ENCODE data around the gene DPT.

DPT gene

DNA sequence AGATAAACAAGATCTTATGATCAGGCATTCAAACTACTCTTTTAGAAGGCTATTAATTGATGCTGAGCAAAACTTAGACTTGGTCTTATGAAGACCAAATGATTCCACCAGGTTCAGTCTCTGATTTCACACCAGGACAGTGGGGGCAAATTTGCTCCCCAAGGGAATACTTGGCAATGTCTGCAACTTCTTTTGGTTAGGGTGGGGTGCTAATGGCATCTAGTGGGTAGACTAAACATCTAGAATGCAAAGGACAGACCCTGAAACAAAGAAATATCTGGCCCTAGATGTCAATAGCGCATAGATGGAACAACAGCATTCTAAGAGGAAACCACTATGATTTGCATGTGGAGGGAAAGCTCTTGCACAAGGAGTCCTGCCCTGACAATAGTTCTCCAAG is 30.6 kb downstream of the DPT start:
- DNase-seq (ENCODE audit: low read depth), result no peak

DNA sequence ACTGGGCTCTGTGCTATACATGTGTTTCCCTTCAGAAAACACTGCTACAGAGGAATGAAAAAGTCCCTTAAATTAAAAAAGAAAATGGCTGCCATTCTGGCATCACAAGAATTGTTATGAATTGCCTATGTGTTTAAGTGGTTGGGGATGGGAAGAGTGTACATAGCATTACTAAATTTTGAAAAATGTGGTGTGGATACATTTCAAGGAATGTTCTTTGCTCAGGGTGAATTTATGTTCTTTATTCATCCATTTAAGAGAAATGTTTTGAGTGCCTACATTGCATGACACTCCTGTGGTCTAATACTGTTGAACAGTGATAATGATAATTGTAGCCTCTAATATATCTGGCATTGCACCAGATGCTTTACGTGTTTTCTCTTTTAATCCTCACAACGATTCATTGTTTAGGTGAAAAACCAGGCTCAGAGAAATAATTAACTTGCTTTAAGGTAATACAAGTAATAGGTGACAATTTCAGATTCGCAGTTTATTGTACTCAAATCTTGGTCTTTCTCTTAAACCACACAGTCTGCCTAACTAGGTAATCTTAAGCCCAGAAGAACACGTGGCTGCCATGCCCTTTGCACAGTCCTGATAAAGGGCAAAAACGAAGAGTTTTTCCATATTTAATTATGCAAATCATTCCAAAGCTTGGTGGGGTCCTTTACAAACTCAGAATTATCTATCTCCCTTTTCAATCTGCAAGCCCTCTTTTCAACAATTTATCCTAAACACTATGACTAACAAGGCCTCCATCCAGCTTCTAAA is 31.5 kb downstream of the DPT start:
- no peak for DNase-seq (ENCODE audit: low read depth)

DNA sequence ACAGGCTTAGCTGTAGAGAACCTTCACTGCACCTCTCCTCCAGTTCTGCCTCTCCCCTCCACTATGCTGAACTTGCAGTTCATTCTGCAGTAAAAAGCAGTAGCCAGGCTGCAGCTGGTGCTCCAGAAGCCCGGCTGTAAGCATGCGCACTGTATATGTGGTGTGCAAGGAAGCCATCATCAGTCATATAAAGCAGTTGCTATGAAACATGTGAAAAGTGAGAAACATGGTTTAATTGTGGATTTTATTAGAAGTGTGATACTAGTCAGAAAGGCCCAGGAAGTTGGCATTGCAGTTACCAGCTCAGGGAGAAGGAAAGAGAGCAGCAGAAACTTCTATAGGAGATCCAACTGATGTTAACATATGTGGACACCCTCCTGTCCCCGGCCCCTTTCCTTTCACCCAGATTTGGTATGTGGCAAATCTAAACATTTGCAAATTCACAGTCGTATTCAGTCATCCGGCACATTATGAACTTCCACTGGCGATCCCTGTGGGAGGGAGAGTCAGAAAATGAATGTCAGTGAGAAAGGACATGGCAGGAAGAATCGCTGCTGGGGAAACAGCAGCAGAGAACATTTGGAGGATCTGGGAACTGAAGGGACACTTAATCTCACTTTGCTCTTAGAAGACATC is 32.8 kb downstream of the DPT start:
- no peak for DNase-seq (ENCODE audit: low read depth)

DNA sequence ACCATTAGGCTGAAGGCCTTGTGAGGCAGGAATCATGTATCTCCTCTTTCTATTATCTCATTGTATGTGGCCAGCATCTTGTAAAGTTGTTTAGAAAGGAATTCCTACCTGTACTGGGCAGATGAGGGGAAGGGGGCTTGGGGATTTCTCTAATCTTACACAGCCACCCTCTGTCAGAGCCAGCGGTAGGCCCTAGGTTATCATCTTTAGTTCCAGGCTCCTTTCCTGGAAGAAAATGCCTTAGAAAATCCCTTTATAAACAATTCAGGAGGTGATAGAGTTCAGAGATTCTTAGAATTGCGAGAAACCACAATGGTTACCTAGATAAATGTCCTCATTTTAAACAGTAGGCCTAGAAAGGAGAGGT is 35.2 kb downstream of the DPT start:
- DNase-seq (ENCODE audit: low read depth), result no peak

DNA sequence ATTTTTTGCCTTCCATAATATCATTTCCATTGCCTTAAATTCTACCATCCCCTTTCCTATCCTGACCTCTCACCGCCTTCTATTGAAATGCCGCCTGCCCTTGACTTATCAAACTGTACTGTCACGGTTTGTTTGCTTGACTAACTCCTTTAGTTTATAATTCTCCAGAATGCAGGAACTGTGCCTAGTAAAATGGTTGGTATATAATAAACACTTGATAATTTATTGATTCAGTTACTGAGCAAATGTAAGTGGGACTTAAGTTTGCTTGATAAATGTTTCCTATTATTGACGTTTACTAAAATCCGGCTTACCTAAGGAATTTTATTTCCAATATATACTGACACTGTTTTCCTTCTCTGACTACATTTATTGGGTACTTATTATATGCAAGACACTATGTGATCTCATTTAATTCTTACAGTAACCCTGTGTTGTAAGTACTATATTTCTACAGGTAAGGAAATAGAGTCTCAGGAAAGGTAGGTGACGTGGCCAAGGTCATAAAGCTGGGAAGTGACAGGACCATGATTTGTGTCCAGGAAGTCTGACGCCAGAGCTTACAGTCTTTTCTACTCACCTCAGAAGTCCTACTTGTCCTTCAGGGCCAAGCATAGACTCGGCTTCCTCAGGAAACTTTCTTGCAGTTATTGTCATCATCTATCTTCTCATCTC is 35.7 kb downstream of the DPT start:
- DNase-seq (ENCODE audit: low read depth), result no peak

DNA sequence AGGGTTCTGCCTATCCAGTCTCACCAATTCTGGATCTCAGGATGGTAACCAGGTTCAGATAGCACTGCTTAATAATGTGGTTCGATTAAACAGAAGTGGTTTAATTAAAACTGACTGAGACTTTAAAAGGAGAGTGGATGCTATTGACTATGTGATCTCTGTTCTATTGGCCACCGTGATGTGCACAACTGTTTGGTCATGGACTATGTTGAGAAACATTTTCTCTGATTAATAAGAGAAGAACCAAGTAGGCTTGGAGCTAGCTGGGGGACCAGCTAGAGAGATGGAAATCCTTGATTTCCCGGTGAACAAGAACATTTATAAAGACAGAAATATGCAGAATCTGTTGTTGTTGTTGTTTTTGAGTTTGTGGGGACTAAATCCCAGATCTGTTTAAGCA is 36.5 kb downstream of the DPT start:
- no peak for DNase-seq (ENCODE audit: low read depth)

DNA sequence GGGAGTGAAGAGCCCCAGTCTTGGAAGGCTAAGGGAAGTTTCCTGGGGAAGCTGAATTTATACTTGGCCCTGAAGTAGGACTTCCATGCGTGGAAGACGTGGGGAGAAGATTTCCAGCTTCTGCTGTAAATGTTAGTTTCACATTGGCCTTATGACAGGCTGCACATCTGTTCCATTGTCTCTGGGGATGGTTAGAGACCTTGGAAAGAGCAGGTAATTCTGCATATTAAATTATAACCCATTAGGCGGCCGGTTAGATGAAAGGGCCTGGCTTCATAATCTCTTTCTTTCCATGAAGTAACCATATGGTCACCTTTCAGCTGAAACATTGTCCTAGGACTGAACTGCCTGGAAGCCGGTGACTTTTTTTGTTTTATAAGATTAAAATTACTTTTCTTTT is 37.5 kb downstream of the DPT start:
- DNase-seq (ENCODE audit: low read depth), result no peak

DNA sequence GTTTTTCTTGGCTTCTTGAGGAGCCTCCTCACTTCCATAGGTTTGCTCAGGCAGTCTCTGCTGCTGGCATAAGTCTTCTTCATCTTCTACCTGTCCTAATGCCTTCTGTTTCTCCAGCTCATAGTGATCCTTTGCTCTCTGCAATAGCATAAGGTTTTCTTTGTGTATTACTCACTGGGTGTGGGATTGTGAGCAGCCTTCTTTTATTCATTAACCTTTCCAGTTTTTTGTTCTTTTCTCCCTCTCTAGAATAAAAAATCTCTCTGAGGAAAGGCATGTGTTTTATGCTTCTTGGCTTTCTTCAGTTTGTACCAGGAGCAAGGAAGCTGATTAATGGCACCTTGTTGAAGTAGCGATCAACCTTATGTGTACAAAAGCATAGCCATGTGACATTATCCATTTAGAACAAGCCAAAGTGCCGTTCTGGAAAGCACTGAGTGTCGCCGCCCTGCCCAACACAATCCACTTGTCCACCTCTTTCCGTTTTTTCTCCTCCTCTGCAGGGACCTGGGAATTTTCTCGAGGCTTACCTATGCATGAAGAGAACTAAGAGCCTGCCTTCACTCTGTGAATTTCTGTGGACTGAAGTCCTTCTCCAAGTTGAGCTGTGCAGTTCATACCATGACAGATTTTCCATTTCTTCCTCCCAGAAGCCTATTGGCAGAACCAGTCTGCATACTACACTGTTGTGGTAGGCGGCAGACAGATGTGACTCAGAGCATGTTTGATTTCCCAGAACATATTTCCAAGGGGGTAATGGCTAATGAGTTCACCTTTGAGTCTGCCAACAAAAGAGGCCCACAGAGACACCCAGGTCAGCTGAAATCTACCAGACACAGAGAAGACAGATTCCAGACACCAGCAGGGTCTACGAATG is 39.0 kb downstream of the DPT start:
- no peak for DNase-seq (ENCODE audit: low read depth)

DNA sequence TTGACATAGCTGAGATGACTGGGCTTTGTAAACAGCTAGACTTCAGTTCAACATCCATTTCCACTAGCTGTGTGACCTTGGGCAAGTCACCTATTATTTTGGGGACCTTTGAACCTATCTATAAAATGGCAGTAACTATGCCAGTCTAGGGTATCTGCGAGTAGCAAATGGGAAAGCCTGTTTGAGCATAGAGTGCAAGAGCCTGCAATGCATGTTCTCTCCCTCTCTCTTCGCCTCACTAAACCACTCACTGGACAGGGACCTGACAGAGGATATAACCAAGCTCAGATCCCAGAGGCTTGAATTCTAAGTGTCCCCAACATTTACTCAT is 39.7 kb downstream of the DPT start:
- no peak for DNase-seq (ENCODE audit: low read depth)

DNA sequence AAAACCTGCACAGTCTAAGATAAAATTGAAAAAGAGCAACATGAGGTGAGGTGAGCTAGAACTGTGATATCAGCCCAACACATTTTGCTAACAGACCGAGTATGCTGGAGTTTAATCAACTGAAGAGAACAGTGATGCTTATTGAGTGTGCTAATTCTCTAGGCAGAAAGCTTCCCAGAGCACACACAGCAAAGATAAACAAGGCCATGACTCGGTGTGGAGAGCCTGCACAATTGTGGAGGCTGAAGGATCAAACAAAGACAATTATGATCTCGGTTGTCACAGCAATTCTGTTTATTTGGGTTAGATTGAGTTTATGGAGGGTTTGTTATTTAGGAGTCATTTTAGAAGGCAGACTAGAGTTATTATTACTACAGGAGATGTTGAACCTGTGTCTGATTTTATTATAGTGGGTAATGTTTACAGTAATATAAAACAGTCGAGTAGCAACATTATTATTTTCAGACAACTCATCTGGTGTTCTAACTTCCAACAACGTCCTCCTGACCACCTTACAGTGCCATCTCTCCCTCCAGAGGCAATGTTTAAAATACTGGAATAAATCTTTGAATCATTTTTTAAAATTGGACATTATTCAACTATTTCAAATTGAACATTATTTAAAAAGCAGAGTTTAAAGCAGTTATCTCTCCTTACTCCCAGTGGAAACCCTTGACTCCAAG is 40.2 kb downstream of the DPT start:
- no peak for DNase-seq (ENCODE audit: low read depth)

DNA sequence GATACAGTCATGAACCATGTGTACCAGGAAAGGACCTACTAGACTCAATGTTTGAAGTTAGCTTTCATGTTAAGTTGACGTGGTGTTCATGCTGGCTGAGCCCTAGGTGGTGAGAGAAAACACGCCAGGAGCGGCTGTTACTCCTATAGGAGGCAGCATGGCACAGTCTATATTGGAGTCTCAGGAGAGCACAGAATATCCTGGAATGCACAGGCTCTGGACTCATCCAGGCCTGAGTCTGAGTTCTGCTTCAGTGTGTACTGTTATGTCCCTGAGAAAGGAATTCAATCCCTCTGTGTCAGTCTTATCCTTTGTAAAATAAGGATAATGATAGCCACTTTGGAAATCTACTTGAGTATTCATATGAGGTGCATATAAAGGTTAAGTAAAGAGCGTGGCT is 41.2 kb downstream of the DPT start:
- no peak for DNase-seq (ENCODE audit: low read depth)

DNA sequence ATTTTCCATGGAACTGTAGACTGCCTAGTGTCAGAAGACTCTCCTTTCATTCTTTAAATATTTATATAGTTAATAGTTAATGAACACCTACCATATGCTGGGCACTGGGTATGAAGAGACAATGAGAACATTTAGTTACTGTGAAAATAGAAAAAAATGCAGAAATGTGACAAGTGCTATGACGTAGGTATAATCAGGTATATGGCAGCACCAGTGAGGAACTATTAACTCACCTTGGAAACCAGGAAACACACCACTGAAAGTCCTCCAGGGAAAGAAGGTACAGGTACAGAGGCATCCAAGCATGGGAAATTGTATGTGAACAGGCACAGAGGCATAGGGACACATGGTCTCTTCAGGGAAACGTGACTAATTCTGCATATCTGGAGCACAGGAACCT is 42.3 kb downstream of the DPT start:
- DNase-seq (ENCODE audit: low read depth), result no peak

DNA sequence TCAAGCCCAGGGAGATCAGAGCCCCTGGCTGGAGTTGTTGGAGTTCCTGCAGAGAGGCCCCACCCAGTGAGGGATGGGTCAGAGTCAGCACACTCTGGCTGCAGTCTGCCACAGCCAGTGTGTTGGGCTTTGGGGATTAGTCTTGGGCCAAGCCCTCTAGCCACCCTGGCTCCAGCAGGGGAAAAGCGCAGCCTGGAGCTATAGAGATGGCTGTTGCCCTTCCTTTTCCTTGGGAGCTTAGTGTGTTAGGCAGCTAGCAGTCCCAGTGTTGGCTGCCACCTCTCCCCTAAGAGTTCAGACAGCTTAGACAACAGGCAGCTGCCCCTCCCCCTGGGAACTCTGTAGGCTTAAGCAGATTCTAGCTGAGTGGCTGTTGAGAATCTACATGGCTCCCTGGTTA is 45.1 kb downstream of the DPT start:
- DNase-seq (ENCODE audit: low read depth), result no peak

DNA sequence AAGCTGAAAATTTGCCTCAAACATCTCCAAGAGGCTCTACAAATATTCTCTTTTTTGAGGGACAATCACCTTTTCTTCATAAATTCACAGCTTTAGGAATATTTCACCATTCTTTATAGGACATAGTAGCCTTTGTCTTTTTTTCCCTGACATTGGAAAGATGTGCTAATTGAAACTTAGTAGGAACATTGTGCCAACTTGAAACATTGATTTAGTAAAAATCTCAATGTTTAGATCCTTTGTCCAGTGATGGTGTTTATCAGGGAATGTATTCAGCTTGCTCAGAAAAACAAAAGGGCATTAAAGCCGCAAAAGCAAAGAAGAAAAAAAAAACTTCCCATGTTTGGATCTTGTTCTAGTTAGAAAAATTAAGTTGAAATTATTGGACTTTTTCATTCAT is 52.1 kb downstream of the DPT start:
- DNase-seq (ENCODE audit: low read depth), result no peak

DNA sequence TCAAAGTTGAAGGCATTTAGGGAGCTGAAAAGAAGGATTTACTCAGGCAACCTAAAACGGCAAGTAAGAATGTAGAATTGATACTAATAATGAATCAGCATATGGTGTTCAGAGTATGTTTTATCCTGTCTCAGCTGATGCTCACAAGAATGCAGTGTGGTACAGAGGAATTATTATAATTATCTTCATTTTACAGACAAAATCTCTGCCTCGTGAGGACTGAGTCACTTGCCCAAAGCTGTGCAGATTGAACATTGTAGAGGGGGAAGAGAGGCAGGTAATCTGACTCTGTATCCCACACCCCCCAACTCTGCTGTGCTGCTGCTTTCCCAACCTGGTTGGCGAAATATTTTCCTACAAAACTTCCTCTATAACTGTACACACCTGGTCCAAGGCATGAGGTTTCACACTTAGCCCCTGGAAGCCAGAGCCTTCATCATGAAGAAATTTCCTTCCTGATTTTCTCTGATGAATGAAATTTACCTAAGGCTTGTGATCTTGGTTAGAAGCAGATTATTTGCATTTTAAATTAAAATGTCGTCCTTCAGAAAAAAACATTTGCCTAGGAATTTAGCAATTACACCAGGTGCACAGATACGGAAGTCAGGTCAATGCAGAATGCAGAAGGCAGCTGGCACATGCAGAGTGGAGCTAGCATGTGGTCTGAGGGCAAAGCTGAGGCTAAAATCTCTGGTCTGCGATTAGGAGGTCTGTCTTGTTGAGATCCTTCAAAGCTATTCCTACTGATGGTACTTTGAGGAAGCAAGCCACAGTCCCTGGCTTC is 52.8 kb downstream of the DPT start:
- no peak for DNase-seq (ENCODE audit: low read depth)

DNA sequence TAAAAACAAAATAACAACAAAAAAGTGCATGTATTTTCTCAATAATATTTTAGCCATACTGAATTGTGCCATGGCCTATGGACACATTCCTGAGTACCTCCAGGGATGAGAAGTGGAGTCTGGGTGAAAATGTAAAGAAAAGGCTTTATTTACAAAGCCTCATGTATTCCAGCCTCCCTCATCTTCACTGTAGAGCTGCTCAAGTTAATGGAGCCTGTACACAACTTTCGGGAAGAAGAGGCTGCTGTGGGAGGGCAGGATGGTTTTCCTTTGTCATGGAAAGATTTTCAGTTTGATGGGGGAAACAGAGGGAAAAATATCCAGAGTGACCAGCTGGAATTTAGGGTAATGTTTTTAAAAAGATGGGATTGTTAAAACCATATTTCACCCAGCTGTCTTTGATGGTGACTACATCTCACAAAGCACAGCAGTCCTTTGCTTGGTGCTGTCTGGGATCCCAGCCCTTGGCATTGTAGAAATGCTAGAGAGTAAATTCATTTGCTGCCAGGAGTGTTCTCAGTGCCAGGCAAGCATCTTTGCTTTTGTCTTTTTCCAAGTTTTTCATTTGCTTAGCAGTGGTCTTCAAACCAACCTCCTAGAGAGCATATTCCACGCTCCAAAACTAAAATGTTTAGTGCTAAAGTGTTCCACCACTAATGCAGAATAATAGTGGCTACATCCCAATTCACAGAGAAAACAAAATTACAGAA is 54.9 kb downstream of the DPT start:
- DNase-seq (ENCODE audit: low read depth), result no peak

DNA sequence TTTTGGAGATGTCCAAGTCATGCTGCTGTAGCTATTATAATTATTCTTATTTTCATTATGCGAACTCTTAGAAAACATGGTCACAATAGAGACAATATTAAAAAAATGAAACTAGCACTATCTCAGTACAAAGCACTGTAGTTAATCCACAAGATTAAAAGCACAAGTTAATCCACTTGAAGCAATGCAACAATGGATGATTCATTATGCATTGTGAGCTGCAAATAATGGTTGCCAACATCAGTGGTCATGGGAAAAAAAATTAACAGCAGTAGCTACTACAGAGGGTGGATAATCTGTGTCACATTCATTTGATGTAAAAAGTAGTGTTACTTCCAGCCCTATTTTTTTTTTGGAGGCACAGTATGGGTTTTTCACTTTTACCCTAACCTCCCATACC is 56.7 kb downstream of the DPT start:
- no peak for DNase-seq (ENCODE audit: low read depth)

DNA sequence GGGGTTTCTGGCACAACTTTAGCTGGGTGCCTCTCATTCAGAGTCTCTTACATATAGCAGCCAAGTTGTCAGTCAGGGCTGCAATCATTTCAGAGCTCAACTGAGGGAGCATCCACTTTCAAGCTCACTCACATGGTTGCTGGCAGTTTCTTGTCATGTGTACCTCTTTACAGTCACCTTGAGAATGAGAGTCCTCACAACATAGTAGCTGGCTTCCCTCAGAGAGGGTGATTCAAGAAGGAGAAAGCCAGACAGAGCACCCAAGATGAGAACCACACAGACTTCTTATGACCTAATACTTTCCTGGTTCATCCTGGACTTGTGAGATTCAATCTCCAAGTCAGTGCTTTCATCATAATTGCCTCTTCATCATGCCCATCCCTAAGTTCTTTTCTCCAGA is 57.2 kb downstream of the DPT start:
- DNase-seq (ENCODE audit: low read depth), result no peak

DNA sequence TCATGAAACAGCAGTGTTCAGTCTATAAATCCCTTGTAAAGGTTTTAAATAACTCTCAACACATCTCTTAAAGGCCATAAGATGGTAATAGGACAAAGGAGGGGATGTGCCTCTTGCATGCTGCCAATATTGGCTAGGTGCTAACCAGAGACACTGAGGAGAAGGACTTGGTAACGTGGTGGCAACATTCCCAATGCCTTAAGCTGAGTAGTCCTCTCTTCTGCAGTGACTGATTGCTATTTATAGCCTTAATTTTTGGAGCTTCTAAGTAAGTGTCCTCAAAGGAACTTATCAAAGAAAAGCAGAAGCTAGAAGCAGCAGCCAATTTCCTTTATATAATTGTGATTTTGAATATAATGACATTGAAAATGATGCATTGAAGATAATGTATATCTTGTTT is 63.0 kb downstream of the DPT start:
- DNase-seq (ENCODE audit: low read depth), result no peak

DNA sequence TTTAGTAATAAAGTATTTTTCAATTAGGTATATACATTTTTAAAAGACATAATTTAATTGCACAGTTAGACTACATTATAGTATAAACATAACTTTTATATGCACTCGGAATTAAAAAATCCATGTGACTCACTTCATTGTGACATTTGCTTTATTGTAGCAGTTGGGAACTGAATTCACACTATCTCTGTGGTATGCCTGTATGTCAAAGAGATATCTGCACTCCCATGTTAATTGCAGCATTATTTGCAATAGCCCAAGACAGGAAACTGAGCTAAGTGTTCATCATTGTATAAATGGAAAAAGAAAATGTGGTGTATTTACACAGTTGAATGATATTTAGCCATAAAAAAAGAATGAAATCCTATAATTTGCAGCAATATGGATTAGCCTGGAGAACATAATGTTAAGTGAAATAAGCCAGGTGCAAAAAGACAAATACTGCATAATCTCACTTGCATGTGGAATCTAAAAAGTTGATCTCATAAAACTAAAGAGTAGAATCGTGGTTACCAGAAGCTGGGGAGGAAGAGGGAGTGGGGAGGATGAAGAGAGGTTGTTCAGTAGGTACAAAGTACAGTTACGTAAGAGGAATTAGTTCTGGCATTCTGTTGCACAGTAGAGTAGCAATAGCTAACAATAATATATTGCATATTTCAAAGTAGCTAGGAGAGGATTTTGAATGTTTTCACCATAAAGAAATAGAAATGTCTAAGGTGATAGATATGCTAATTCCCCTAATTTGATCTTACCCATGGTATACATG is 64.8 kb downstream of the DPT start:
- DNase-seq (ENCODE audit: low read depth), result no peak
